Hepatocyte (in vitro differentiated cells): ENCODE data around the gene RASSF6.

Experiments used
- EZH2 ChIP-seq: fragments of 200-600 bp; sonication (generic); IDR thresholded peaks from 2 replicates; pipeline ENCODE4 v1.6.1; 2016; ENCODE audit warnings: antibody characterized with exemption, mild to moderate bottlenecking, borderline replicate concordance
- TF ChIP-seq, protein P1 (sequence below): fragments of 200-600 bp; sonication (generic); IDR thresholded peaks from 2 replicates; pipeline ENCODE4 v1.5.1; 2016; ENCODE audit warnings: antibody characterized with exemption, mild to moderate bottlenecking; ENCODE audit not compliant: poor library complexity

DNA sequence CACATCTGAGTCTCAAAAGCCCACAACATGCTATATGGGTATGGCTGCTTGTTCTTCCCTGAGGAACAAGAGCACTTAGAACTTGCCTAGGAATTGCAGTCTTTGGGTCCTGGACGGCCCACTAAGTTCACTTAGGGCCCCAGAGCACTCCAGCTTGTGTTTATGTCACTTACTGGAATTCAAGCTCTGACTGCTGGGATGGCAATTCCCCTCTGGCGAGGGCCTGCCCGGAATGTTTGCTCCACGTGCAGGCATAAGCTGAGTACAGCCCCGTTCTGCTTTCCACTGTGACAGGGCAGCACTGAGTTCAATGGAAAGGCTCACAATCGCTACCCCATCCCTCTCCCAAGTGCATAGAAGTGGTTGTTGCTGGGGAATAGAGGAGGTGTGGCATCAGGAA is 25.9 kb upstream of the RASSF6 start:
- TF ChIP-seq EZH2: no peak
- TF ChIP-seq, protein P1, sequence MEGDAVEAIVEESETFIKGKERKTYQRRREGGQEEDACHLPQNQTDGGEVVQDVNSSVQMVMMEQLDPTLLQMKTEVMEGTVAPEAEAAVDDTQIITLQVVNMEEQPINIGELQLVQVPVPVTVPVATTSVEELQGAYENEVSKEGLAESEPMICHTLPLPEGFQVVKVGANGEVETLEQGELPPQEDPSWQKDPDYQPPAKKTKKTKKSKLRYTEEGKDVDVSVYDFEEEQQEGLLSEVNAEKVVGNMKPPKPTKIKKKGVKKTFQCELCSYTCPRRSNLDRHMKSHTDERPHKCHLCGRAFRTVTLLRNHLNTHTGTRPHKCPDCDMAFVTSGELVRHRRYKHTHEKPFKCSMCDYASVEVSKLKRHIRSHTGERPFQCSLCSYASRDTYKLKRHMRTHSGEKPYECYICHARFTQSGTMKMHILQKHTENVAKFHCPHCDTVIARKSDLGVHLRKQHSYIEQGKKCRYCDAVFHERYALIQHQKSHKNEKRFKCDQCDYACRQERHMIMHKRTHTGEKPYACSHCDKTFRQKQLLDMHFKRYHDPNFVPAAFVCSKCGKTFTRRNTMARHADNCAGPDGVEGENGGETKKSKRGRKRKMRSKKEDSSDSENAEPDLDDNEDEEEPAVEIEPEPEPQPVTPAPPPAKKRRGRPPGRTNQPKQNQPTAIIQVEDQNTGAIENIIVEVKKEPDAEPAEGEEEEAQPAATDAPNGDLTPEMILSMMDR: no peak
